GM23248 (cell line): Measurements from ENCODE around the gene ANKRD17. TPM values are rescaled to one million over a fixed set of nuclear protein-coding genes. Genes with fewer than 3 reads are reported as not detected.
"Not testable (repeated sequence)": the region's sequence is repeated elsewhere in the genome, so short reads cannot be mapped to it uniquely, and the experiment has no call there.

Source experiments
- DNase-seq: peaks from one replicate; pipeline ENCODE4 v3.0.0-alpha.2; 2015
- H2AFZ ChIP-seq: fragments of 200-600 bp; sonication (generic); 2 replicates; pipeline ENCODE4 v1.6.1; 2016; ENCODE audit warnings: antibody characterized with exemption
- H3F3A ChIP-seq: fragments of 200-600 bp; sonication (generic); 2 replicates; pipeline ENCODE4 v1.6.1; 2016; ENCODE audit warnings: mild to moderate bottlenecking, antibody characterized with exemption, mixed run types; ENCODE audit not compliant: insufficient read depth
- H3K27ac ChIP-seq: fragments of 200-600 bp; sonication (generic); 2 replicates; pipeline ENCODE4 v1.5.1; 2016; ENCODE audit warnings: mild to moderate bottlenecking
- H3K27me3 ChIP-seq: fragments of 200-600 bp; sonication (generic); replicated peaks from 2 replicates; pipeline ENCODE4 v1.6.1; 2016; ENCODE audit warnings: mild to moderate bottlenecking; ENCODE audit not compliant: insufficient read depth
- H3K36me3 ChIP-seq: fragments of 200-600 bp; sonication (generic); 2 replicates; pipeline ENCODE4 v1.6.1; 2016; ENCODE audit warnings: low read depth, mild to moderate bottlenecking
- H3K4me1 ChIP-seq: fragments of 200-600 bp; sonication (generic); 2 replicates; pipeline ENCODE4 v1.6.1; 2016; ENCODE audit warnings: mild to moderate bottlenecking; ENCODE audit not compliant: insufficient read depth
- H3K4me2 ChIP-seq: fragments of 200-600 bp; sonication (generic); one replicate; pipeline ENCODE4 v1.6.1; 2016; ENCODE audit warnings: mild to moderate bottlenecking; ENCODE audit not compliant: unreplicated experiment
- H3K4me3 ChIP-seq: fragments of 200-600 bp; sonication (generic); 2 replicates; pipeline ENCODE4 v1.5.1; 2016; ENCODE audit warnings: mild to moderate bottlenecking
- H3K79me2 ChIP-seq: fragments of 200-600 bp; sonication (generic); 2 replicates; pipeline ENCODE4 v1.6.1; 2016; ENCODE audit warnings: mild to moderate bottlenecking; ENCODE audit not compliant: insufficient read depth
- H3K9ac ChIP-seq: fragments of 200-600 bp; sonication (generic); 2 replicates; pipeline ENCODE4 v1.6.1; 2016; ENCODE audit warnings: mild to moderate bottlenecking
- H3K9me2 ChIP-seq: fragments of 200-600 bp; sonication (generic); 2 replicates; pipeline ENCODE4 v1.6.1; 2016; ENCODE audit warnings: mixed run types, mild to moderate bottlenecking, moderate library complexity; ENCODE audit not compliant: insufficient read depth
- H3K9me3 ChIP-seq: fragments of 200-600 bp; sonication (generic); one replicate; pipeline ENCODE4 v1.6.1; 2017; ENCODE audit warnings: low read depth
- H4K20me1 ChIP-seq: fragments of 200-600 bp; sonication (generic); 2 replicates; pipeline ENCODE4 v1.6.0; 2016; ENCODE audit not compliant: insufficient read depth
- EZH2 ChIP-seq: fragments of 200-600 bp; sonication (generic); IDR thresholded peaks from 2 replicates; pipeline ENCODE4 v1.6.1; 2018; ENCODE audit warnings: antibody characterized with exemption, mild to moderate bottlenecking; ENCODE audit not compliant: insufficient read depth, poor library complexity, severe bottlenecking
- EZH2phosphoT487 ChIP-seq: fragments of 200-600 bp; sonication (generic); IDR thresholded peaks from 2 replicates; pipeline ENCODE4 v1.6.1; 2018; ENCODE audit warnings: antibody characterized with exemption, moderate library complexity, mild to moderate bottlenecking, low read depth; ENCODE audit not compliant: insufficient read depth
- WGBS, 2 experiments: methylation state at CpG; one replicate each; pipeline ENCODE4 v1.1.6; 2015 to 2017; ENCODE audit warnings: low lambda C conversion rate in 2 of 2, low coverage in 1 of 2; ENCODE audit errors: missing lambda C conversion rate in 2 of 2; 5-methylcytosine and 5-hydroxymethylcytosine counted together
- in situ Hi-C: fragments of 300-500 bp; cut with MboI; formaldehyde crosslinking; loops from 2 replicates; pipeline ENCODE4 v1.15.0; 2020
- polyA plus RNA-seq: library from polyadenylated mRNA; unstranded; fragments of >200 nt; fragmentation: Nextera tagmentation; extraction: Ambion mirVana; gene quantifications from 2 replicates; pipeline ENCODE4 v1.2.1, GENCODE V29; 2016
- total RNA-seq: library from RNA; depleted of rRNA; stranded (reverse); fragments of >200 nt; shearing (Covaris generic); gene quantifications from 2 replicates; pipeline ENCODE4 v1.2.3, GENCODE V29; 2014

Gene ANKRD17
- total and polyA plus RNA-seq, 2 experiments from 2014 or later, result 22.7 to 34.8 TPM

DNA sequence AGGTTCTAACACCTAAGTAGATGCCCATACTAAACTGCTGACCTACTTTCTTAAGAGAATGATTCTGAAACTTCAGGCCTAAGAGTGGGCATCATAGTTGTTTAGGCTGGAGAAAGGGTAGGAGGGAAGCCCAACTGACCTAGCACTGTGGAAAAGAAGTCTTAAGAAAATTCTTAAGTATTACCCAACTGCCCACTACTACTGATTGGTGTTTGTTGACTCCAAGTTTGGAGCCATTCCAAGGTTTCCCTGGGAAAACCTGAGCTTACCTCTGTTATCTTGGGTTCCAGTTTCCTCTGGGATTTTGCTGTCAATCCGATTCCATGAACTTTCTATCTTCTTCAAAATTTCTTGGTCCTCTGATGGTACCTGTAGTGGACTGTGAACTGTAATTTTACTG is 23.9 kb downstream of the ANKRD17 start:
- Histone ChIP-seq H4K20me1 (peaks cover 17% of the 10 kb centered on the region; the same call in 1 of the 2 replicates), H3K27me3 (no peaks in the 10 kb centered on the region), H3K79me2 (peaks cover 100% of the 10 kb centered on the region), H3K4me1 (no peaks in the 10 kb centered on the region), H3K27ac (no peak overlapping the region), H3K9ac (no peak overlapping the region), H3K9me2 (no peaks in the 10 kb centered on the region), H3F3A (no peaks in the 10 kb centered on the region), H3K9me3 (no peaks in the 10 kb centered on the region), H3K36me3 (peaks cover 8% of the 10 kb centered on the region; the same call in 1 of the 2 replicates), H3K4me2 (no peak overlapping the region), H2AFZ (no peak overlapping the region), H3K4me3 (no peak overlapping the region)
- 96% methylated on average over 1 of the region's 1 CpG for WGBS, 2 experiments
- in situ Hi-C loops, result no loop called here
- no peak for DNase-seq
- no peak for TF ChIP-seq EZH2phosphoT487
- no peak for TF ChIP-seq EZH2

DNA sequence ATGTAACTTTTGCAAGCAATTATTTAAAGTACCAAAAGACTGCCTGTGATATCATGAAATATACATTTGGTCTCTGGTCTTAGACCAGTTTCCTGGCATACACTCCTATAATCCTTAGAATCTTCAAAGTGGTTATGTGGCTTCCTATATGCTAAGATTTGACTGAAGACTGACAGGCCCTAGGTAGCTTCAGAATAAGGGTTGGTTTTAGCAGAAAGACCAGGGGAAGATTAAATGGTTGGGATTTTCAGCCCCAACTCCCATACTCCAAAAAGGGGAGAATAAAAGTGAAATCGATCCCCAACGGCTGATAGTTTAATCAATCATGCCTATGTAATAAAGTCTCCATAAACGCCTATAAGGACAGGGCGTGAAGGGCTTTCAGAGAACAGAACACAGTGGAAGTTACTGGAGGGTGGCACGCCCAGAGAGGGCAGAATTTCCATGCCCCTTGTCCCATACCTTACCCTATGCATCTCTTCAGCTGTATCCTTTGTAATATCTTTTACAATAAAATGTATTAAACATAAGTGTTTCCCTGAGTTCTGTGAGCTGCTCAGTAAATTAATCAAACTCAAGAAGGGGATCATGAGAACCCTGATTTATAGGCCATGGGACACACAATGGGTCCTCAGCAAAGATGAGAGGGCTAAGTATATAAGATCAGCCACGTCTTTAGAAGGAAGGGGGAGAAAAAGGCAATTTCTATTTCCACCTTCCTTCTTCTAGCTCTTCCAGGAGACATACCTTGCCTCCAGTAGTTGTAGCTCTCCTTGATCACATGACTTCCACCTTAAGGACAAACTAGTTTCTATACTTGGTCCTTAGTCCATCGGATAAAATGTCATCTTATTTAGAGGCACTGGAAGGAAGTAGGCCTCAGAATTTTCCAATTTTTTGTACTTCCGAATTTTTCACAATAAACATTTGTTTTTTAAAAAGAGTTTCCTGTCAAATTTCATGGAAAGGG is 26.8 kb downstream of the ANKRD17 start:
- in situ Hi-C loops, result no loop called here
- peaks cover 8% of the 10 kb centered on the region; the same call in 1 of the 2 replicates for H3K36me3 ChIP-seq
- no peak for DNase-seq
- no peaks in the 10 kb centered on the region for H3K4me1 ChIP-seq
- no peaks in the 10 kb centered on the region for H3F3A ChIP-seq
- no peaks in the 10 kb centered on the region for H3K27me3 ChIP-seq
- H3K4me2 ChIP-seq, result no peak overlapping the region
- H2AFZ ChIP-seq, result no peak overlapping the region
- no peak overlapping the region for H3K27ac ChIP-seq
- 82 to 84% methylated on average over 8 of the region's 8 CpGs for WGBS, 2 experiments
- H3K9me2 ChIP-seq, result no peaks in the 10 kb centered on the region
- no peak for TF ChIP-seq EZH2phosphoT487
- no peak for TF ChIP-seq EZH2
- peaks cover 100% of the 10 kb centered on the region for H3K79me2 ChIP-seq
- H4K20me1 ChIP-seq, result 0 out of 2 replicates have a peak, but pooled peaks cover 5% of the 10 kb centered on the region
- no peak overlapping the region for H3K4me3 ChIP-seq
- H3K9me3 ChIP-seq, result no peaks in the 10 kb centered on the region
- H3K9ac ChIP-seq, result no peak overlapping the region

DNA sequence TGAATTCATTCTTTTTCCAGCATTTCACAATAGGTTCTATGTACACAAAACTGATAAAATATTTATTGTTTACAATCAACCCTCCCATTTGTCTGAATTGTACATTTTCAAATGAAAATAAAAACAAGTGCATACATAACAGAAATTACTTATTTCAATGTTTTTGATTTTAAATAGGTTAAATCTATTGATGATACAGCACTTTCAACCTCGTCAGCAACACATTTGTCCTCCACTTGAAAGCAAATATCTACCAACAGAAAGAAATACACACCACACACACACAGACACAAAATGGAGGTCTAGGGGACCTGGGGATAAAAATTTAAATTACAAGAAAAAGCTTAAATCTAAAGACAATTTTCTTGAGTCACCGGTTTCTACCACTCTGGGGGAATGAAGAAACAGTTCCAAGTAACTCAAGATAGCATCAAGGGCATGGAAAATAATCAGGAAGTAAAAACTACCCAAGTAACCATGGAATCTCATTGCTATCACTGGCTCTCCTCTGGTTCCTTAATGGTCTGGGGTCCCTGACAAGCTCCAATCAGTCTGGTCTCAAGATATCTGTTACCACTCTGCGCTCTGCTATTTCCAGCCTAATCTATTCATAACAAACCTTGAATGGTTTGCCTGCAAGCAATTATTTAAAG is 27.6 kb downstream of the ANKRD17 start:
- H4K20me1 ChIP-seq, result 0 out of 2 replicates have a peak, but pooled peaks cover 5% of the 10 kb centered on the region
- in situ Hi-C loops, result no loop called here
- 98 to 99% methylated on average over 3 of the region's 3 CpGs for WGBS, 2 experiments
- H3K4me3 ChIP-seq, result no peak overlapping the region
- no peak for DNase-seq
- H3K27me3 ChIP-seq, result no peaks in the 10 kb centered on the region
- TF ChIP-seq EZH2 (no peak), EZH2phosphoT487 (no peak)
- H2AFZ ChIP-seq, result no peak overlapping the region
- no peak overlapping the region for H3K27ac ChIP-seq
- no peak overlapping the region for H3K9ac ChIP-seq
- H3K4me2 ChIP-seq, result no peak overlapping the region
- H3K79me2 ChIP-seq, result peaks cover 100% of the 10 kb centered on the region
- no peaks in the 10 kb centered on the region for H3F3A ChIP-seq
- no peaks in the 10 kb centered on the region for H3K4me1 ChIP-seq
- H3K9me2 ChIP-seq, result no peaks in the 10 kb centered on the region
- no peaks in the 10 kb centered on the region for H3K9me3 ChIP-seq
- peaks cover 8% of the 10 kb centered on the region; the same call in 1 of the 2 replicates for H3K36me3 ChIP-seq

DNA sequence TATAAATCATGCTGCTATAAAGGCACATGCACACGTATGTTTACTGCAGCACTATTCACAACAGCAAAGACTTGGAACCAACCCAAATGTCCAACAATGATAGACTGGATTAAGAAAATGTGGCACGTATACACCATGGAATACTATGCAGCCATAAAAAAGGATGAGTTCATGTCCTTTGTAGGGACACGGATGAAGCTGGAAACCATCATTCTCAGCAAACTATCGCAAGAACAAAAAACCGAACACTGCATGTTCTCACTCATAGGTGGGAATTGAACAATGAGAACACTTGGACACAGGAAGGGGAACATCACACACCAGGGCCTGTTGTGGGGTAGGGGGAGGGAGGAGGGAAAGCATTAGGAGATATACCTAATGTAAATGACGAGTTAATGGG is 29.8 kb downstream of the ANKRD17 start:
- in situ Hi-C loops, H3K9me3 ChIP-seq, H2AFZ ChIP-seq, H3K27me3 ChIP-seq, H4K20me1 ChIP-seq, H3K4me3 ChIP-seq, H3K4me2 ChIP-seq, DNase-seq, H3K9ac ChIP-seq, H3K27ac ChIP-seq, H3K4me1 ChIP-seq, H3K9me2 ChIP-seq, H3K36me3 ChIP-seq: not testable (repeated sequence)
- peaks cover 100% of the 10 kb centered on the region for H3K79me2 ChIP-seq
- 83 to 97% methylated on average over 5 to 6 of the region's 6 CpGs for WGBS, 2 experiments
- H3F3A ChIP-seq, result 0 out of 2 replicates have a peak, but pooled peaks cover 11% of the 10 kb centered on the region
